ENCODE results near the gene C17orf75.
"Not testable (repeated sequence)": the region's sequence is repeated elsewhere in the genome, so short reads cannot be mapped to it uniquely, and the experiment has no call there.

C17orf75 gene

GRCh38 chr17:32342603-32343325 is 791 bp upstream of the C17orf75 start:
- no peak for DNase-seq

- DNase-seq, result peak; percentile 78
Measured at GRCh38 chr17:32341141-32341856, 674 bp downstream of the C17orf75 start.

GRCh38 chr17:32335687-32336086 is 6.3 kb downstream of the C17orf75 start:
- no peak for DNase-seq

DNA sequence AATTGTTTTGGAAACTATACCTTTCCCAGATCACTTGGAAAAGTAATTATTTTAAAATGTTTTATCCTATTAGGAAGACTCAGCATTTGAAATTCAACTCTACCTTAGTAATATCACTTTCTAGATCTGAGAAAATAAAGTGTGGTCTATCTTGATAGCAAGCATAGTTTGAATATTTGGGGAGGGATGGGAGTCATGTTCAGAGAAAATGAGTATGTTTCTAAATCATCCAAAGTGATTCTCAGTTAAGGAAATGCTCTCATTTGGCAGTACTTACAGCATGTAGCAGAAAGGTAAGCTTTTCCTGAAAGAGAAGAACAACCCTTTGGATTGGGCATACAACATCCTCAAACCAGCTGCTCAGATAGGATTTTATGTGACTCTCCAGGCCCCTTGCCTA is 6.9 kb downstream of the C17orf75 start:
- DNase-seq, result no peak

GRCh38 chr17:32333187-32333586 is 8.8 kb downstream of the C17orf75 start:
- DNase-seq, result no peak

DNA sequence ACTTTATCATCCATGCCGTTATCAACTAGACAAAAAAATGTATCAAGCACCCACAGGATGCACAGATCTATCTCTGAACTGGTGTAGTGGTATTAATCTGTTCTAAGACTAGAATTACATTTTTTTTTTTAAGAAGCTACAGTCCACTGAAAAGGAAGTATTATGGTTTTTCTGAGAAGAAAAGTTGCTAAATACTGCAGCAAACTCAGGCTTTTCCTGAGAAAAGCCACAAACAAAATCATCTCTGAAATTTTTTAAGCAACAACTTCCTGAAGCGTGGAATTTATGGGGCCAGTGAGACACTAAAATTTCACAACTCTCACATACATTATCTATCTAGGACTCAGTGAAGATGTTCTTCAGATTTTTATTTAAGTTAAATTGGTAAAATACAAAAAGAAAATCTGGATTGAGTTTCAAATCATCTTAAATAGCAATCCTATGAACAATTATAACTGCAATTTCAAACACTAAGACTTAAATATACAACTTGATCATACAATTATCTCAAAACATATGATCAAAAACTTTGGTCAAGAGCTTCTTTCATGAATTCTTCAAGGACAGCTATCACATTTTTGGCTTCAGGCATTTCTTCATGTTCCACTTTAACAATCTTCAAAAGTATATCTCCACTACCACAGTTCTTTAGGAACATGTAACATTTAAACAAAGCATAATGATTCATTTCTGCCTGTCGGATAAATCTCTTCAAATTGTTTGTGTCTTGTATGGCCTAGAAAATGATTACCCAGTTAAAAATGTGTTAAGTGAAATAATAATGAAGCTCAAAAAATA is 10.5 kb downstream of the C17orf75 start:
- no peak for DNase-seq

GRCh38 chr17:32330147-32330546 is 11.8 kb downstream of the C17orf75 start:
- DNase-seq, result no peak

DNA sequence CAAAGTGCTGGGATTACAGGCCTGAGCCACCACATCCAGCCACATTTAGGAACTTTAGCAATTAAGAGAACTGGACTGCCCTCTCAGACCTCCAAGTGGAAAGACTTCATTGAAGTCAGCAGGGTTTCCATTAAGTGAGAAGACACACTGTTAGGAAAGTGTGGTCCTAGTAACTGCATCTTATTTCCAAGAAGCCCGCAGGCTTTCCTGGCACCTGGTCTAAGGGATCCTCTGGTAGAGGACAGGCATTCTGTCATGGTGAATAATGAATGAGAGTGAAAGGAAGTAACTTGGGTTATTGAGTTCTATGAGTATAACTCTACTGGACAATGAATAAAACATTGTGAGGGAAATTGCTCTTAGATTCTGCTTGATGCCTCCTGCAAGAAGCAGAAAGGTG is 14.1 kb downstream of the C17orf75 start:
- no peak for DNase-seq

DNA sequence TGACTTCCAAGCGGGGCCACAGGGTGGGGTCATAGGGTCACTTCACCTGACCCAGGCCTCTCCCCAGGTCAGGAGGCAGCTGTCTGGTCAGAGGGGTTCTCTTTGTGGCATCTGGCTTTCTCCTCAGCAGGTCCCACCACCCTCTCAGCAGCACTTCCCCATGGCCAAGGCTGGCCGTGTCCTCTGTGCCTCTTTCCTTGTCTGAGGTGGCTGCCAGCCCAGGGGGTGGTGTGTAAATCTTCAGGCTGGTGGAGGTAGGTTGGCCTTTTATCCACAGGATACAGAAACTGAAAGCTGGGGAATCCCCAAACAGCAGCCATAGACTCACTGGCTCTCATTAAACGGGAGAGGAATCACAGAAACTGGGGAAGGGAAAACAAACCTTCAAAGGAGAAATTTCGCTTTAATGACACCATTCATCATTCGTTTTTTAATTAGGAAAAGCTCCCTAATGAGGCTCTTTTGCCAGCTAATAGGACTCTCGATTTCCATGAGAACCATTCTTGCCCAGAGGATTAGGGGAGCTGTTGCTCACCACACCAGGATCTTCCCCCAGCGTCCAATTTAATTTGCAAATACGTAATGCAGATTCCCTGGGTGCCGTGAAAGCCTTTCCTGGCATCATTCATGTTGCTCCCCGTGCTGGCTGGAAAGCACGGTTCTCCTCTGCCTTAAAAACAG is 18.0 kb downstream of the C17orf75 start:
- DNase-seq, result peak; percentile 59

GRCh38 chr17:32323046-32323445 is 18.9 kb downstream of the C17orf75 start:
- no peak for DNase-seq

DNA sequence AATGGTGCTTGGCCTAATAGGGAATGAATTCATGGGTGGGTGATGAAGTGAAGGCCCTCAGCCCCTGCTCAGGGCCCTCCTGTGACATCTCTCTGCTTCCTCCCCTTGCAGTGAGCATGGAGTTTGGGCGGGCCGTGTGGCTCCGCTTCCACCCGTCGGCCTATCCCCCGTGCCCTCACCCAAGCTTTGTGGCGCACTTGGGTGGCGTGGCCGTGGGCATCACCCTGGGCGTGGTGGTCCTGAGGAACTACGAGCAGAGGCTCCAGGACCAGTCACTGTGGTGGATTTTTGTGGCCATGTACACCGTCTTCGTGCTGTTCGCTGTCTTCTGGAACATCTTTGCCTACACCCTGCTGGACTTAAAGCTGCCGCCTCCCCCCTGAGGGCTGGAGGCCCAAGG is 21.1 kb downstream of the C17orf75 start:
- no peak for DNase-seq

GRCh38 chr17:32320080-32320479 is 21.9 kb downstream of the C17orf75 start:
- DNase-seq, result not testable (repeated sequence)

GRCh38 chr17:32319548-32319905 is 22.4 kb downstream of the C17orf75 start:
- peak; percentile 79 for DNase-seq

DNA sequence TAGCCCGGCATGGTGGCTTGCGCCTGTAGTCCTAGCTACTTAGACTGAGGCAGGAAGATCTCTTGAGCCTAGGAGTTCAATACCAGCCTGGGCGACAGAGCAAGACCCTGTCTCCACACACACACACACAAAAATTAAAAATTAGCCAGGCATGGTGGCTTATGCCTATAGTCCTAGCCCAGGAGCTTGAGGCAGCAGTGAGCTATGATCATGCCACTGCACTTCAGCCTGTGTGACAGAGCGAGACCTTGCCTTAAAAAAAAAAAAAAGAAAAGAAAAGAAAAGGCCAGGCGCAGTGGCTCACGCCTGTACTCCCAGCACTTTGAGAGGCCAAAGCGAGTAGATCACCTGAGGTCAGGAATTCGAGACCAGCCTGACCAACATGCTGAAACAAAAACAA is 23.9 kb downstream of the C17orf75 start:
- no peak for DNase-seq

DNA sequence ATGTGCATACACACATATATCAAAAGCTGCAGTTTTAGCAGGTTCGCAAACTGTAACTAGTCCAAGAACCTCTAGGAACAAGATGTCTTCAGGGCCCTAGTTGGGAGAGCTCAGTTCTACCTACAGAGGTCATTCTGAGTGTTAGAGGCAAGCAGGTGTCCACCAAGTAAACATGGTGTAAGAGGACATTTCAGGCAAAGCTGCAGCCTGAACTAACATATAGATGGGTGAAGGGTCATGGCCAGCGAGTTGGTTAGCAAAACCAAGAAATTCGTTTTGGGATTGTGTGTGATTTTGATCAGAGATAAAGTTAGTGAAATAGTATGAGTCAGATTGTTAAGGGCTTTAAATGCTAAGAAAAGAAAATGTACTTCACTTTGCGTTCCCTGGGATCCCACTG is 24.6 kb downstream of the C17orf75 start:
- DNase-seq, result no peak

DNA sequence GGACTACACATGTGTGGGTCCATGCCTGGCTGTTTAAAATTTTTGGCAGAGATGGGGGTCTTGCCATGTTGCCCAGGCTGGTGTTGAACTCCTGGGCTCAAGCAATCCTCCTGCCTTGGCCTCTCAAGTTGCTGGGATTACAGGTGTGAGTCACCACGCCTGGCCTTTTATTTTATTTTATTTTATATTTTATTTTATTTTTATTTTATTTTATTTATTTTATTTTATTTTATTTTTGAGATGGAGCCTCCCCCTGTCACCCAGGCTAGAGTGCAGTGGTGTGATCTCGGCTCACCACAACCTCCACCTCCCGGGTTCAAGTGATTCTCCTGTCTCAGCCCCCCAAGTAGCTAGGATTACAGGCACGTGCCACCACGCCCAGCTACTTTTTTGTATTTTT is 25.3 kb downstream of the C17orf75 start:
- not testable (repeated sequence) for DNase-seq

DNA sequence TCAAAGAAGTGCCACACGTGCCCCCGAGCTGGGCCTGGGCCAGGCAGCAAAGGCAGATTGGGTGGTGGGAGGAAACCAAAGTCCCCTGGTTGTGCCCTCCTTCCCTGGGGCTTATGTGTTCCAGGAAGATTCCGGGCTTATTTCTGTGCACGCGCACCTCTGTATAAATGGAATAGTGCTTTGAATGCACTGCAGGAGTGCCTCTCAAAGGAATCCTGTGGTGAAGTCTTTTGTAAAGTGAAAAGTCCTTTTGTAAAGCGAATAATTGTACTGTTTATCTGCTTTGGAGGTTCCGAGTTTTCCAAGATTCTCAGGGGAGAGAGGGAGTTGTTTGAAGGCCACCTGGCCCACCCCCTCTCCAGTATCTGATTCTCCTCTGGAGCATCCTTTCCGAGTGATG is 26.8 kb downstream of the C17orf75 start:
- no peak for DNase-seq

DNA sequence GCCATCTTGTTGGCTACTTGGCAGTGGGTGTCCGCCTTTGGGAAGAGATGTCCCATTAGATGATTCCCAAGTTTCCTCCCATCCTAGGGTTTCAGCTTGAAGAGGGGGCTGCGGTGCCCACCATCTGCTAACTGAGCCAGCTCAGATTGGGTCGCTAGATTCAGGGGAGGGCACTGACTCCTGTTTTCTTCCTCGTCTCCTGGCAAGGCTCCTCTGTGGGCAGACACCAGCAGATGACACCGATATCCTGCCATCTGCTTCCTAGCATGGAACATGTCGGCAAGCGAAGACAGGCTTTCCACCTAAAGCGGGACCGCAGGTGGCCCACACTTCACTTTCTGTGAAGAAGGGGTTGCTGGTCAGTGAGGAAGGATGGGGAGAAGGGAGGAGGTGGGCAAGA is 27.3 kb downstream of the C17orf75 start:
- no peak for DNase-seq

DNA sequence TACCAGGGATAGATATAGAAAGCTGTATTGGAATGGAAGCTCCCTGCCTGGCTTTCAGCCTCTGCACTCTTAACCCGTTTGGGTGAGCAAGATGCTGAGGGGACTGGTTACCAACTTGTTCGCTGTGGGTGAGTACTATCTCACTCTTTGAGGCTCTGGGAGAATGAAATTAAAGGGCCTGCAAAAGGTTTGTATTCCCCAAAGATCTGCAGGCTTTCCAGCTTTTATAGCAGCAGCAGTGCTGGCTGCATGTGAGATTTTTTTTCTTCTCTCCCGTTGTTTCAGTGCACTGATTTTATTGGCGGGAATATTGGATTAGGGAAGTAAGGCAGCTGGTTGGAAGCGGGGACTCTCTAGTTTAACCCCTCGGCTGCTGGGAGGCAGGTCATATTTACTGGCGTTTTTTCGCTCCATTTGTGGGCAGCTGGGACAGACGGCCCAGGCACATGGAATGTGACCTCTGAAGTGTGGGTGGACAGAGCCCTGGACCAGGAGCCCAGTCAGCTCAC is 30.9 kb downstream of the C17orf75 start:
- DNase-seq, result no peak

DNA sequence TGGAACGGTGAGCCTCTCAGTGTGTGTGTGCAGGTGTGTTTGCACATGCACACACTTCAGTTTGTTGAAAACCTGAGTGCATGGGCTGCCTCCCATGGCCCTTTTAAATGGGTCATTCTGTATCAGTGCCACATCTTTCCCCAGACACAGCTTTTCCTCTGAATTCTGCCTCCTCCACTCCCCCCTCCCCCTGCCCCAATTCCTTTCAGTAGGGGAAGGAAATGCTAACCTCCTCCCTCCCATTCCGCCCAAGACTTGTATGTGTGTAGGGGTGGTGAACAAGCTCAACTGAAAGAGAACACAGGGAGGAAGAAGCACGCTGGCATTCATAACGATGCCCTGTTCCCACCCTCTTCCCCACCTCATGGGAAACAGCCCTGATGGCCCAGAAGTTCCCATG is 34.3 kb downstream of the C17orf75 start:
- DNase-seq, result no peak

DNA sequence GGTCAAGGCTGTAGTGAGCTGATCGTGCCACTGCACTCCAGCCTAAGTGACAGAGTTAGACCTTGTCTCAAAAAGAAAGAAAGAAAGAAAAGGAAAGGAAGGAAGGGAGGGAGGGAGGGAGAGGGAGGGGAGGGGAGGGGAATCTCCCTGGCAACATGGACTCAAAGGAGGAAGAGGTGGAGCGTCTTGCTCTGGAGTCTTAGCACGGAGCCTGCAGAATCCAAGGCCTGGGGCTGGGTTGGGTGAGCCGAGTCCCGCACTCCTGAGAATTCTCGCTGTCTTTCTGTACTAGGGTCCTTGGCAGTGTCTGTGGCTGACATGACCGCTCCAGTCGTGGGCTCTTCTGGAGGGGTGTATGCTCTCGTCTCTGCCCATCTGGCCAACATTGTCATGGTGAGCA is 36.9 kb downstream of the C17orf75 start:
- DNase-seq, result no peak

DNA sequence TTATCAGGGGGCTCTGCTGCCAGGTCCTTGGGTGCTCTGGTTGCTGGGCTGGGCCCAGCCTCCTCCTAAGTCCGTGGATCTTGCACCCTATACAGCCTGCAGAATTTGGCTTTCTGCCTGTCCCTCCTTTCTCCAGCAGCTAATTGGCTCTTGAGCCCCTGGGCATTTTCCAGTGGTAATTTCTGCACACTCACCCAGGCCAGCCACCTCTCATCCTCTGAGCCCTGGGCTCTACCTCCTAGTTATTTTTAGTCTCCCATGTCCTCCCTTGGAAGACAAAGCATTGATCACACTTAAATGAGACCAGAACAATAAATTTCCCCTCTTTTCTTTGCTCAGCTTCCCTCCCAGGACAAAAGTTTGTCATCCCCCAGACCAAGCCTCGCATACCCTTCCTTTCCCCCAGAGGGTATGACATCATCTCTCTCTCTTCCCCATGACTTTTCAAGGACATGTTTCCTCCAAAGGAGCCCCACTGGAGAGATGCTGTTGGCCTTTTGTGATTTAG is 38.1 kb downstream of the C17orf75 start:
- no peak for DNase-seq
